ENCODE measurements around the gene TENT4B.

GRCh38 chr16:50193594-50193993 lies 40.5 kb downstream of the TENT4B start:
- TF ChIP-seq EZH2 (IDR thresholded peaks at IDR 0.05) (no peak), POLR2AphosphoS5 (IDR thresholded peaks at IDR 0.05; ENCODE audit: borderline replicate concordance, low read depth, low read length) (no peak), FOXP2 (optimal IDR thresholded peaks at IDR 0.05; ENCODE audit: control extremely low read depth, extremely low read length, insufficient read depth) (no peak)
